Immature natural killer cell (primary cell): ENCODE results near the gene DUSP6. TPM values are rescaled to one million over a fixed set of nuclear protein-coding genes. Genes with fewer than 3 reads are reported as not detected.
"Not testable (repeated sequence)": the region's sequence is repeated elsewhere in the genome, so short reads cannot be mapped to it uniquely, and the experiment has no call there.

Experiments
- DNase-seq, 3 donors: peaks; one replicate each; pipeline ENCODE4 v3.0.0; 2022; ENCODE audit warnings: mixed read lengths in 1 of 3
- H3K27ac Mint-ChIP-seq, 6 donors: one replicate each; pipeline ENCODE4 v1.8.0; 2020; ENCODE audit warnings: mixed read lengths in 6 of 6, mild to moderate bottlenecking in 5 of 6, inconsistent platforms in 4 of 6, moderate library complexity in 3 of 6
- H3K27me3 Mint-ChIP-seq, 3 donors: one replicate each; pipeline ENCODE4 v1.8.0; 2020 to 2021; ENCODE audit warnings: low read depth in 3 of 3, mild to moderate bottlenecking in 3 of 3, mixed read lengths in 3 of 3, moderate library complexity in 3 of 3, inconsistent platforms in 1 of 3
- H3K36me3 Mint-ChIP-seq, 3 donors: one replicate each; pipeline ENCODE4 v1.8.0; 2020; ENCODE audit warnings: mixed read lengths in 3 of 3, inconsistent platforms in 2 of 3, mild to moderate bottlenecking in 2 of 3
- H3K4me1 Mint-ChIP-seq, 2 donors: one replicate each; pipeline ENCODE4 v1.8.0; 2020; ENCODE audit warnings: inconsistent platforms in 2 of 2, mild to moderate bottlenecking in 2 of 2, mixed read lengths in 2 of 2, moderate library complexity in 1 of 2
- H3K4me3 Mint-ChIP-seq, 5 donors: one replicate each; pipeline ENCODE4 v1.8.0; 2020; ENCODE audit warnings: mild to moderate bottlenecking in 5 of 5, mixed read lengths in 5 of 5, inconsistent platforms in 3 of 5, moderate library complexity in 3 of 5
- H3K9me3 Mint-ChIP-seq, 6 donors: one replicate each; pipeline ENCODE4 v1.8.0; 2020; ENCODE audit warnings: mild to moderate bottlenecking in 6 of 6, mixed read lengths in 6 of 6, inconsistent platforms in 4 of 6, moderate library complexity in 3 of 6
- polyA plus RNA-seq, 3 donors: library from polyadenylated mRNA; unstranded; fragments of 300-500 nt; fragmentation: Illumina TruSeq; gene quantifications; one replicate each; pipeline ENCODE4 v1.2.3, GENCODE V29; 2021

The DUSP6 gene
- polyA plus RNA-seq, 3 donors from 2014 or later, result 18.9 to 37.6 (median 27.1) TPM

DNA sequence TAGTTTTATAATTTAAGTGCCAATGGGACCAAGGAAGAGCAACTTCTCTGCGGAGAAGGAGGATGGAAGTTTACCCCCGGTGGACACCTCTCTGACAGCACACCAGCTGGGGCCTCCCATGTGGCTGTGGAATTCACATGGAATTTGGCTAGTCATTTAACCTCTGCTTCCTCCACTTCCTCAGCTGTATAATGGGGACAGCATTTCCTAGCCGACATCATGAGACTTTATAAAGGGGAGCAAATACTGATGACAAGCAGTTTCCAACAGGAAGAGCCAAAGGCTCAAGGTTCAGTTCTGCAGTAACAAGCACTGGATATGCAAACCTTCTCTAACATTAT, 7.5 kb downstream of the DUSP6 start:
- H3K9me3 Mint-ChIP-seq, result no peaks in the 10 kb centered on the region
- H3K4me1 Mint-ChIP-seq, result peaks cover 69 to 70% of the 10 kb centered on the region in 2 donors
- H3K27ac Mint-ChIP-seq, result peak overlapping the region in 4 of 6 donors; percentile 7 to 81 (median 35)
- H3K36me3 Mint-ChIP-seq, result peaks cover 14 to 23% (median 22%) of the 10 kb centered on the region in 3 donors
- peaks cover 1 to 7% (median 2%) of the 10 kb centered on the region in 3 donors for H3K27me3 Mint-ChIP-seq
- peak overlapping the region in 4 of 5 donors; percentile 2 to 49 (median 24) for H3K4me3 Mint-ChIP-seq
- no peak for DNase-seq

DNA sequence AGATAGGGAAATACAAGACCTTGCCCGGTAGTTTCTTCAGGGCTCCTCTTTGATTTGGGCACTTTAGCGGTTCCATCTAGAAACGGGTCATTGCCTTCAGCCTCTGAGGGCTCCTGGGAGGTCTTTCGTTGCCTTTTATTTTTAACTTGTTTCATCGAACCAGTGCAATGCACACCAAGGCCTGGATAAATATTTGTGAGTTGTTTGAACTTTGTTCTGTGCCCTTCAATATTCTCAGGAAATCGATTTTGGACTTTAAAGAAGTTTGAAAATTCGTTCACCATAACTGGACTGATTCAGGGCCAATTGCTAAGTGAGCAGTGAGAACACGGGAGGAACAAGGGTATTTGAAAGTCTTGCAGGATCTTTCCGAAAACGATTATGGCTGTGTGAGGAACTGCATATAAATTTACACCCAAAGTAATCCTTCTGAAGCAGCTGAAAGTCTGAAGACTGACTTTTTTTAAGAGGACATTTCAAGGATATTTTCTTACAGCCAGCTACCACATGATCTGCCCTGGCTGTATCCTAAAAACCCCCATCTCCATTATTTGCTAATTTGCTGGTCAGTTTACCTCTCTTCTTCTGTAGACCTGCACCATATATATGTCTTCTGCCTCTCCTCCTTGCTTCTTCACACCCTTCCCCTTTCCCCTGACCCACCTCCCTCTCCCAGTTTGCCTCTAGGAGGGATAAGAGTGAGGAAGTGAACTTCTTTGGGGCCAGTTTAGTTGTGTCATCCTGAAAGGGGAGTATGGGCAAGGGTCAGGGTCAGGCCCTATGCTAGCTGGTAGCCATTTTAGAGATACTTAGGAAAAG, 8.0 kb downstream of the DUSP6 start:
- no peak for DNase-seq
- Mint-ChIP-seq H3K9me3 (no peaks in the 10 kb centered on the region), H3K27me3 (peaks cover 2 to 7% (median 3%) of the 10 kb centered on the region in 3 donors), H3K27ac (peak overlapping the region in 3 of 6 donors; percentile 7 to 37 (median 21)), H3K4me1 (peaks cover 63 to 64% of the 10 kb centered on the region in 2 donors), H3K4me3 (peak overlapping the region in 4 of 5 donors; percentile 2 to 49 (median 24)), H3K36me3 (peaks cover 13 to 22% (median 21%) of the 10 kb centered on the region in 3 donors)

DNA sequence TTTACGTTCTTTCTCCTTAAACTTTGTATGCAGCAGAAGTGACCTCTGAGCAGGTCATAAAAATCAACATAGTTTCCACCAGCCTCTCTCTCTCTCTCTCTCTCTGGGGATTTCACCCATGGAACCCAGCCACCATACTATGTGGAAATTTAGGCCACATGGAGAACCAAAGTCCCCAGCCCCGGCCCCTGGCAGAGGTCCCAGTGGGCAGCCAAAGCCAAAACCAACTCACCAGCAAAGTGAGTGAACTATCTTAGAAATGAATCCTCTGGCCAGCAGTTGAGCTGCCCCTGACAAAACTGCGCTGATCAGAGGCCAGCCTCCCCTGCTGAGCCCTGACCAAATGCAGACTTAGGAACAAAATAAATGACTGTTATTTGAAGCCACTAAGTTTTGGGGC, 9.2 kb downstream of the DUSP6 start:
- Mint-ChIP-seq H3K4me3 (no peak overlapping the region), H3K36me3 (peaks cover 4 to 14% (median 10%) of the 10 kb centered on the region in 3 donors), H3K9me3 (no peaks in the 10 kb centered on the region), H3K27me3 (peaks cover 2 to 7% (median 3%) of the 10 kb centered on the region in 3 donors), H3K4me1 (peaks cover 52 to 53% of the 10 kb centered on the region in 2 donors), H3K27ac (no peak overlapping the region)
- DNase-seq, result no peak

DNA sequence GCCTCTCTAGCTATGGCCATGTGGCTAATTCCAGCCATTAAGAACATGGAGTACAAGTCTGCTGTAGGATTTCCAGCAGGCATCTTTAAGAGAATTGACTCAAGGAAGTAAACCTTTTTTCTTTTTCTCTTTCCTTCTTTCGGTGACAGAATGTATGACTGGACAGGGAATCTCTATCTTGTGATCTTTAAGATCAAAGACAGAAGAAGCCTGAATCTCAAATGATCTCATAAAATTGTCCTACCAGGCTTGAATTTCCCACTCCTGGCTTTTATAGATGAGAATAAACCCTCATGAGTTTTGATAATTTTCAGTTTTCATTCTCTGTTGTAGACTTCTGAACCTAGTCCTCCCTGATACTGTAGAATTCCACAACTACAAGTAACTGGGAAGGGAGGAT, 11.4 kb downstream of the DUSP6 start:
- Mint-ChIP-seq H3K4me3 (no peak overlapping the region), H3K27me3 (peaks cover 0 to 3% (median 2%) of the 10 kb centered on the region in 3 donors), H3K36me3 (peaks cover 0 to 10% (median 0%) of the 10 kb centered on the region in 3 donors), H3K27ac (no peak overlapping the region), H3K4me1 (peaks cover 30% of the 10 kb centered on the region in 2 donors), H3K9me3 (no peaks in the 10 kb centered on the region)
- no peak for DNase-seq

DNA sequence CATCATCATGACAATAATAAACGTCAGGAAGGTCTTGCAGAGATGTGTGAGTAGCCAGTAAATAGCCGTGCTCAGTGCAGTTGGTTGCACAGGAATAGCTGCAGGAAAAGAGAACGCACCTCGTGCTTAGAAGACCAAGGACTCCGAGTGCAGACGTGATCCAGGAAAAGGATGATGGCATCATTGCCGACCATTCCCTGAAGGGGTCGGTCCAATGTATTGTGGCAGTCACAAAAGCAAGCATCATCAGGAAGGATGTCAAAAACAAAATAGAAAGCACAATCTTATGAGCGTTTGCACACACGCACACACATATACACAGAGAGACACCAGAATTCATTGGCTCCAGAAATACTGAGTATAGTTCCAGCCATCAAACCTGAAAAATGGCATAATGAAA, 12.8 kb downstream of the DUSP6 start:
- Mint-ChIP-seq H3K4me3 (no peak overlapping the region), H3K9me3 (no peaks in the 10 kb centered on the region), H3K27me3 (peaks cover 0 to 2% (median 1%) of the 10 kb centered on the region in 3 donors), H3K36me3 (peaks cover 0 to 10% (median 0%) of the 10 kb centered on the region in 3 donors), H3K27ac (no peak overlapping the region), H3K4me1 (peaks cover 21% of the 10 kb centered on the region in 2 donors)
- DNase-seq, result no peak

DNA sequence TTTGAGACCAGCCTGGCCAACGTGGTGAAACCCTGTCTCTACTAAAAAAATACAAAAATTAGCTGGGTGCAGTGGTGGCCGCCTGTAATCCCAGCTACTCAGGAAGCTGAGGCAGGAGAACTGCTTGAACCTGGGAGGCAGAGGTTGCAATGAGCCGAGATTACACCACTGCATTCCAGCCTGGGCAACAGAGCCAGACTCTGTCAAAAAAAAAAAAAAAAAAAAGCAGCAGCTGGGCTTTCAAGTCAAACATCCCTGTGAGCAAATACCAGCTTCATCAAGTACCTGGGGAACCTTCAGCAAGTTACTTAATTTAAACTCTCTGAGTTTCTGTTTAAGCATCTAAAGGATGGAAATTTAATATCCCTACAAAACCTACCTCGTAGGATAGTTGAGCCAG, 15.2 kb downstream of the DUSP6 start:
- not testable (repeated sequence) for H3K4me3 Mint-ChIP-seq, H3K27ac Mint-ChIP-seq, H3K9me3 Mint-ChIP-seq, H3K36me3 Mint-ChIP-seq, DNase-seq, H3K27me3 Mint-ChIP-seq
- H3K4me1 Mint-ChIP-seq, result peaks cover 26 to 27% of the 10 kb centered on the region in 2 donors

DNA sequence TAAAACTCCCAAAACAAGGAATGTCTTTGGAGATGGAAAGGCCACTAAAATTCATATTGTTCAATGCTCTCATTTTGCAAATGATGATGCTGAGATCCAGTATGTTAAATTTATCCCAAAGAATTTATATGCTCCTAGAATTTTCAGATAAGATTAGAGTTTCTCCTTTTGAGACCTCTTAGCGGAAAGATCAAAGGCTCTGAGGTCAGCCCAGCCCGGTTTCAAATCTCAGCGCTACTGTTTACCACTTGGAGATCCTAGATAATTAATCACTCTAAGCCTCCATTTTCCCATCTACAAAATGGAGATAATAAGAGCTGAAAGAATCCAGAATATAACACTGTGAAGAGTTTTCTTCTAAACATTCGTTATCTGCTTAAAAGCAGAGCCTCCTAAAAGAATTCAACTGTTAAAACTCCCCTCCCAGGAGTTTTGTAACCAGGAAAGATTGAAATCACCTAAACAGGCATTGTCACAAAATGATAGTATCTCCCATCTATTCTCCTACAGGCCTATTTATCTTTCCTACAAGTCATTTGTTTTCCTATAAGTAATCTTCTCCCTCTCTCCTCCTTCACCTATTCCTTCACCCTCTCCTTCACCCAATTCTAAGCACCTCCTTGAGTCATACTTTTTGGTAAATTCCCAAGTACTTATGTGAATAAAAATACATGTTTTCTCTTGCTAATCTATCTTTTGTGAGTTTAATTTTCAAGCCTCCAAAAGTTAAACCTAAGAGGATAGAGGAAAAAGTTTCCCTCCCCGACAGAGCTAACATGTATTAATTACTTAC, 16.7 kb downstream of the DUSP6 start:
- no peak for DNase-seq
- peaks cover 0 to 5% (median 3%) of the 10 kb centered on the region in 6 donors for H3K9me3 Mint-ChIP-seq
- no peak overlapping the region for H3K4me3 Mint-ChIP-seq
- no peak overlapping the region for H3K27ac Mint-ChIP-seq
- peaks cover 2 to 4% (median 4%) of the 10 kb centered on the region in 3 donors for H3K36me3 Mint-ChIP-seq
- peaks cover 0 to 1% (median 0%) of the 10 kb centered on the region in 3 donors for H3K27me3 Mint-ChIP-seq
- H3K4me1 Mint-ChIP-seq, result peaks cover 23 to 27% of the 10 kb centered on the region in 2 donors

DNA sequence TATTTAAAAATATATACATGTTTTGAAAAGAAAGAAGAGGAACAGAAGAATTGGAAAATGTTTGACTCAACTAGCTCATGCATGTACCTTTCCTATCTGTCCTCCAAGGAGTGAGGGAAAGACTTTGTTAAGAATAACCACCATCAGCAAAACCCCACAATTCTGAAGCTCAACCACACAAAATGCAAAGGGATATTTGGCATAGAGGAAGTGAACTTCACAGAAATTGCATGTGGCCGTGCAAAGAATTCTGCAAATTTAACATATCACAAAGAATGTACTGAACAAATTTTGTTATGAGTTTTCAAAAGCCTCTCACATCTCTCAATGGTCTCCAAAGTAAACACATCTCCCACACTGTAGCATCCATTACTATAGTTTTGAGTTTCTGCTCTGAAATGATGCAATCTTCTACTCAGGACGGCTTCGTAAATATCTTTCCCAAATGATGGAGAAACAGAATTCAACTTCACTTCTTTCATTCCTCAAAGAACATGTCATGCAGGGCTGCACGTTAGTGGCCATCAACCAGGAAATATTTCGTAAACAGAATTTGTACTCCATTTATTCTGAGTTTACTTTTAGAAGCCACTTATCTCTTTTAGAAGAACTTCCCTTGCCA, 17.6 kb downstream of the DUSP6 start:
- Mint-ChIP-seq H3K36me3 (peaks cover 5 to 7% (median 6%) of the 10 kb centered on the region in 3 donors), H3K4me3 (peak overlapping the region in 1 of 5 donors; percentile 15), H3K27me3 (peaks cover 0 to 1% (median 0%) of the 10 kb centered on the region in 3 donors), H3K9me3 (peaks cover 0 to 8% (median 5%) of the 10 kb centered on the region in 6 donors), H3K4me1 (peaks cover 23 to 27% of the 10 kb centered on the region in 2 donors), H3K27ac (peak overlapping the region in 2 of 6 donors; percentile 54 to 67)
- no peak for DNase-seq

DNA sequence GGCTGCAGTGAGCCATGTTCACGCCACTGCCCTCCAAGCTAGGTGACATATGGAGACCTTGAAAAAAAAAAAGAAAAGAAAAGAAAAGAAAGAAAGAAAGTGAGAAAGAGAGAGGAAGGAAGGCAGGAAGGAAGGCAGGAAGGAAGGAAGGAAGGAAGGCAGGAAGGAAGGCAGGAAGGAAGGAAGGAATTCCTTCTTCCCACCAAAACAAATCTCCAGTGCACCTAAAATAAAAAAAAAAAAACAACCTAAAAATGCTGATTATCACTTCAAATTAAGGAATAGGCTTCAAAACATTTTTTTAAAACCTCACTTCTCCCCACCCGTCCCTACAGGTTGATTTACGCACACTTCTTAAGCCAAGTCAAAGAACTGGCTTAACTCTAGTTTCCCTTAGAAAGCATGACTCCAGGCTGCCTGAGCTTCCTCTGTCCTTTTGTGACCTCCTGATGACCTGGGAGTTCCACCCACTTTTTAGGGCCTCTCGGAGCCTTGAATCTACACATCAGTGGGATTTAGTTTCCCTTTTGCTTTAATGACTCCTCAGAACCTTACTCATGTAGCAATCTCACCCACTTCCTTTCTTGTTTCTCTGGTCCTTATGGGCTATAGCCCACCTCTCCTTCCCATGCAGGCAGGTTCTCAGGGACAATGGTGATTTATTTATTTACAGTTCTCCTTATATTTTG, 18.6 kb downstream of the DUSP6 start:
- Mint-ChIP-seq H3K4me3 (peak overlapping the region; percentile 75 to 89 (median 83)), H3K4me1 (peaks cover 23 to 27% of the 10 kb centered on the region in 2 donors), H3K9me3 (peaks cover 0 to 8% (median 5%) of the 10 kb centered on the region in 6 donors), H3K27me3 (no peaks in the 10 kb centered on the region), H3K36me3 (peaks cover 5 to 7% (median 6%) of the 10 kb centered on the region in 3 donors), H3K27ac (peak overlapping the region; percentile 54 to 92 (median 82))
- DNase-seq, result peak; percentile 40 to 47 (median 43)

DNA sequence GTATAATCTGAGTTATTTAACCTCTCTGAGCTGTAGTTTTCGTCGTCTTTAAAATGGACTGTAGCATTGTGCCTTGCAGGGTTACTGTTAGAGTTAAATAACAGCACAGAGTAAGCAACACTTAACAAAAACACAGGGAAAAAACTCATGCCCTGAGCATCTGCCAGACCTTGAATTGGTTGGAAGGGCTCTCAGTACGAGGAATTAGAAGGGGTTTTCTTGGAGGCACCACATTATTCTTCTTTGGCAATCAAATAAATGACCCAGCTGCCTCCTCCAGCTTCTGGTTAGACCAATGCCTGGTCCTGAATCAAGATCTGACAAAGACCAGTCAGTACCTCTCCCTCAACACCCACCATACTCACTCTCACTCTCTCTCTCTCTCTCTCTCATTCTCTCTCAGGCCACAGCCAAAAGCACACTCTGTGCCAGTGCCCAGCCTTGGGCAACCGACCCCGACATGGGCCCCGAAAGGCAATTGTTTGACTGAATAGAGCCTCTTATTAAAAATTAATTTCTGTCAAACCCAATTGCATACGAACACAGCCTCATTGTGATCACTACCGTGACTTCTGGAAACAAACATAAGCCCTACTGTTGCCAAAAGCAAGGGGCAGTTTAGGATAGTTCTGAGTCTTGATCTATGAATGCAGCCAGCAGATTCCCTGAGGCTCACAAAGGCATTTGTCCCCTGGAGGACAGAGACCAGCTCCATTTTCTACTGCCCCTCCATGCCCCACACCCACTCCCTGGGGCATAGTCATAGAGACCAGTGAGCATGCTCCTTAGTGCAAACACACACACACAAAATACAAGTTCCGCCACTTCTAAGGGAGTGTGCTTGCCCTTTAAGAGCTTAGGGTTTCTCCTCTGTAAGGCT, 23.9 kb downstream of the DUSP6 start:
- peak overlapping the region in 2 of 6 donors; percentile 20 to 37 for H3K27ac Mint-ChIP-seq
- no peaks in the 10 kb centered on the region for H3K27me3 Mint-ChIP-seq
- DNase-seq, result no peak
- peaks cover 0 to 8% (median 5%) of the 10 kb centered on the region in 6 donors for H3K9me3 Mint-ChIP-seq
- no peak overlapping the region for H3K4me3 Mint-ChIP-seq
- H3K4me1 Mint-ChIP-seq, result peaks cover 26 to 33% of the 10 kb centered on the region in 2 donors
- peaks cover 5 to 7% (median 6%) of the 10 kb centered on the region in 3 donors for H3K36me3 Mint-ChIP-seq

DNA sequence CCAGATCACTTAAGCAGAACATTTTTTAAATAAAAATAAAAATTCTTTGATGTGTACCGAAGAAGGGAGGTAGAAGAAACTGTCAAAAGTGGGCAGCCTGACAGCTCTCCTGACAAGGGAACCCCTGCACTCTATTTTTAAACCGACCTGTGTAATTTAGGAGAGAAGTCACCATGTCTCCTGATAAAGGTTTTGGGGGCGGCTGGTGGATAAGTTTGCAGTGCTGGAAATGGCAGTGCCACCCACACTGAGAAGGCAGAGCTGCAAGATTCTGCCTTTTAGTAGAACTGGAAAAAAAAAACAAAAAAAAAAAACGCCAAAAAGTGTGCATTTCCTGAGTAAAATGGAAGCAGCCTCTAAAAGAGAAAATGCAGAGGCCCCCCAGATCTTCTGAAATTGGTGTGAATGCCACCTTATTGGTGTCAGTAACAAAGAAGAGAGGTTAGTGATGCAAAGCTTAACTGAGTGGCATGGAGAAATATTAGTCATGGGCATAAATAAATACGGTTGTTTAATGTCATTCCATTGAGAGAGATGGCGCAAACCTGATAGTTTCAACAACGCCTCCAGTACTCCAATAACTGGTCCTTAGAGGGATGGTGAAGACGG, 24.7 kb downstream of the DUSP6 start:
- peaks cover 19 to 26% of the 10 kb centered on the region in 2 donors for H3K4me1 Mint-ChIP-seq
- H3K27me3 Mint-ChIP-seq, result no peaks in the 10 kb centered on the region
- peak overlapping the region in 1 of 6 donors; percentile 56 for H3K27ac Mint-ChIP-seq
- peaks cover 0 to 8% (median 5%) of the 10 kb centered on the region in 6 donors for H3K9me3 Mint-ChIP-seq
- H3K36me3 Mint-ChIP-seq, result peaks cover 5 to 7% (median 6%) of the 10 kb centered on the region in 3 donors
- peak in 1 of 3 donors; percentile 3 for DNase-seq
- H3K4me3 Mint-ChIP-seq, result peak overlapping the region in 3 of 5 donors; percentile 15 to 43 (median 15)
